Heart left ventricle (tissue), 13 donors: Measurements from ENCODE around the gene TSNAXIP1.

Experiments
- CTCF ChIP-seq, 12 donors: fragments of 200-600 bp; sonication (generic) in 4 of 12; IDR thresholded peaks; one replicate each; pipeline versions ENCODE4 v1.5.0 to v1.8.0; 2018 to 2022; ENCODE audit warnings: antibody characterized with exemption in 12 of 12, mild to moderate bottlenecking in 5 of 12
- POLR2A ChIP-seq, 2 donors: fragments of 450-650 bp; IDR thresholded peaks; one replicate each; pipeline ENCODE4 v1.6.1; 2017; ENCODE audit warnings: antibody characterized with exemption in 2 of 2, mild to moderate bottlenecking in 2 of 2, moderate library complexity in 2 of 2
- donor health status: ischemic (EF 13 %, LVEDD 7.1; RV severe dilation, severe dysfunction).
- donor health status: DM: no; HTN: yes; CAD: no.
- donor health status: DM: no; HTN: no; CAD: no.
- donor health status: ischemic (EF 25% LVEDD 6.9; RV normal size, moderate dysfunction).
- donor health status: ischemic (EF 25% LVEDD 5.7; RV mildly dilated, moderate dysfunction).
- donor health status: ischemic (EF 35%, LVEDD 5.7; RV mildly dilated, moderate dysfunction).
- donor health status: nonischemic (EF 11% LVEDD 7.7; RV severe dilation, severe dysfunction).
- donor health status: DM: yes; HTN: yes; CAD: no.
- donor health status: PGD.
- donor health status: ischemic (EF 29% LVEDD 5.4; RV normal size, mild dysfunction).
- donor health status: nonischemic (EF 23%, LVEDD 6.1; RV moderate dilation, normal function).

GRCh38 chr16:67763066-67763465, 43.6 kb upstream of the TSNAXIP1 start:
- TF ChIP-seq CTCF (IDR thresholded peaks at IDR 0.05) (no peak), POLR2A (IDR thresholded peaks at IDR 0.05) (no peak)
